HG03558 (cell line): ENCODE data around the gene POU2F1.
A peak's percentile ranks its signal among the peaks of the same experiment; 100 is the strongest.
"Not testable (repeated sequence)": the region's sequence is repeated elsewhere in the genome, so short reads cannot be mapped to it uniquely, and the experiment has no call there.

Experiments
- ATAC-seq: cut with Tn5 transposase; IDR thresholded peaks from one replicate; pipeline ENCODE4 v1.9.1; 2021; ENCODE audit warnings: moderate number of reproducible peaks; ENCODE audit not compliant: unreplicated experiment; ENCODE audit errors: extremely low read depth

The POU2F1 gene

GRCh38 chr1:167202049-167202448 lies 18.6 kb upstream of the POU2F1 start:
- ATAC-seq, result no peak

GRCh38 chr1:167205306-167206050 lies 15.2 kb upstream of the POU2F1 start:
- ATAC-seq, result not testable (repeated sequence)

GRCh38 chr1:167206166-167206835 lies 14.4 kb upstream of the POU2F1 start:
- ATAC-seq, result no peak

GRCh38 chr1:167207940-167208623 lies 12.6 kb upstream of the POU2F1 start:
- ATAC-seq, result no peak

- ATAC-seq, result no peak
These were observed 12.1 kb upstream of the POU2F1 start for GRCh38 chr1:167208624-167208976.

GRCh38 chr1:167209044-167209443 lies 11.6 kb upstream of the POU2F1 start:
- no peak for ATAC-seq

GRCh38 chr1:167210966-167211674 lies 9.6 kb upstream of the POU2F1 start:
- ATAC-seq, result no peak

- ATAC-seq, result no peak
These were observed 8.7 kb upstream of the POU2F1 start for GRCh38 chr1:167212025-167212424.

GRCh38 chr1:167216809-167217208 lies 3.9 kb upstream of the POU2F1 start:
- no peak for ATAC-seq

- ATAC-seq, result no peak
These were observed 1.5 kb upstream of the POU2F1 start for GRCh38 chr1:167219194-167219593.

GRCh38 chr1:167219646-167220536 lies 795 bp upstream of the POU2F1 start:
- ATAC-seq, result no peak

- peak; percentile 2 for ATAC-seq
These were observed 546 bp downstream of the POU2F1 start for GRCh38 chr1:167221126-167221737.

GRCh38 chr1:167221738-167222610 lies 1.3 kb downstream of the POU2F1 start:
- peak; percentile 26 for ATAC-seq

- no peak for ATAC-seq
These were observed 2.7 kb downstream of the POU2F1 start for GRCh38 chr1:167223144-167224103.

GRCh38 chr1:167224734-167225235 lies 4.1 kb downstream of the POU2F1 start:
- not testable (repeated sequence) for ATAC-seq

GRCh38 chr1:167225920-167226319 lies 5.2 kb downstream of the POU2F1 start:
- ATAC-seq, result no peak

GRCh38 chr1:167227934-167228378 lies 7.3 kb downstream of the POU2F1 start:
- ATAC-seq, result no peak
